ENCODE results near the gene ANXA5. TPM values are rescaled to one million over a fixed set of nuclear protein-coding genes. Genes with fewer than 3 reads are reported as not detected.
"Not testable (repeated sequence)": the region's sequence is repeated elsewhere in the genome, so short reads cannot be mapped to it uniquely, and the experiment has no call there.

The ANXA5 gene
- total and polyA plus RNA-seq, 2 experiments from 2014 or later, result 508 to 718 TPM

DNA sequence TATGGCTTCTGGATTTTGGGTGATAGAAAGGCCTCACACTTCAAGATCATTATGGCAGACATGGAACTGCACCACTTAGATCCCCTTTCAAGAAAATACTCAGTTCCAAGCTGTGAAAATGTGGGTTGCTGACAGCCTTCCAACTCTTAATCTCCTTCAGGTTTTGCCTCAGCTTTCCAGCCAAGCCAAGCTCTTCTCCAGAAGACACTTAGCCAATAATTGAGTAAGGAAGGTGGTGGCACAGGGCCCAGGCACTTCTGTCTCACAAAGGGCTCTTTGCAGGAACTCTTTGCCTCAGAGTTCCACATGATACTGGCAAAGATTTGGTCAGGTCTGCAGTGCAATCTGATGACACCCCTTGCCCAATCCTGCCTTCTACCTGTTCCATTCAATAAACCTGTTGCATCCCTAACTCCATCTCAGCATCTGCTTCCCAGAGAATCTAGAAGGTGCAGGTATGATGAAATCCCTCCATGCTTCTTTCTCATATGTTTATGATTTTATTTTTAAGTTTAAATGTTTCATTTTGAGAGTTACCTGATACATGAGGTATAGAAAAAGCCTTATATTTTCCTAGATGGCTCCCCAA, 30.6 kb downstream of the ANXA5 start:
- no peaks in the 10 kb centered on the region for H3K36me3 ChIP-seq (replicated peaks; ENCODE audit: insufficient read depth, low read depth)
- H2AFZ ChIP-seq, result no peak overlapping the region
- TF ChIP-seq EZH2phosphoT487 (IDR thresholded peaks at IDR 0.05; ENCODE audit: low read depth, severe bottlenecking, unreplicated experiment) (no peak), EZH2 (IDR thresholded peaks at IDR 0.05; ENCODE audit: borderline replicate concordance) (no peak)
- TF ChIP-seq, protein P1, sequence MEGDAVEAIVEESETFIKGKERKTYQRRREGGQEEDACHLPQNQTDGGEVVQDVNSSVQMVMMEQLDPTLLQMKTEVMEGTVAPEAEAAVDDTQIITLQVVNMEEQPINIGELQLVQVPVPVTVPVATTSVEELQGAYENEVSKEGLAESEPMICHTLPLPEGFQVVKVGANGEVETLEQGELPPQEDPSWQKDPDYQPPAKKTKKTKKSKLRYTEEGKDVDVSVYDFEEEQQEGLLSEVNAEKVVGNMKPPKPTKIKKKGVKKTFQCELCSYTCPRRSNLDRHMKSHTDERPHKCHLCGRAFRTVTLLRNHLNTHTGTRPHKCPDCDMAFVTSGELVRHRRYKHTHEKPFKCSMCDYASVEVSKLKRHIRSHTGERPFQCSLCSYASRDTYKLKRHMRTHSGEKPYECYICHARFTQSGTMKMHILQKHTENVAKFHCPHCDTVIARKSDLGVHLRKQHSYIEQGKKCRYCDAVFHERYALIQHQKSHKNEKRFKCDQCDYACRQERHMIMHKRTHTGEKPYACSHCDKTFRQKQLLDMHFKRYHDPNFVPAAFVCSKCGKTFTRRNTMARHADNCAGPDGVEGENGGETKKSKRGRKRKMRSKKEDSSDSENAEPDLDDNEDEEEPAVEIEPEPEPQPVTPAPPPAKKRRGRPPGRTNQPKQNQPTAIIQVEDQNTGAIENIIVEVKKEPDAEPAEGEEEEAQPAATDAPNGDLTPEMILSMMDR (IDR thresholded peaks at IDR 0.05; ENCODE audit: poor library complexity), result no peak
- H3K27ac ChIP-seq, result no peak overlapping the region
- no peaks in the 10 kb centered on the region for H3K9me2 ChIP-seq (replicated peaks; ENCODE audit: insufficient read depth)
- H3K27me3 ChIP-seq, result no peaks in the 10 kb centered on the region
- H3K79me2 ChIP-seq, result no peaks in the 10 kb centered on the region
- no peaks in the 10 kb centered on the region for H4K20me1 ChIP-seq (ENCODE audit: insufficient read depth, poor library complexity, severe bottlenecking)
- DNase-seq (ENCODE audit: low spot score), result no peak
- no peaks in the 10 kb centered on the region for H3K9me3 ChIP-seq (ENCODE audit: low read depth)
- H3K4me3 ChIP-seq, result no peak overlapping the region
- H3K4me1 ChIP-seq (ENCODE audit: insufficient read depth), result no peaks in the 10 kb centered on the region
- no peak overlapping the region for H3K4me2 ChIP-seq

DNA sequence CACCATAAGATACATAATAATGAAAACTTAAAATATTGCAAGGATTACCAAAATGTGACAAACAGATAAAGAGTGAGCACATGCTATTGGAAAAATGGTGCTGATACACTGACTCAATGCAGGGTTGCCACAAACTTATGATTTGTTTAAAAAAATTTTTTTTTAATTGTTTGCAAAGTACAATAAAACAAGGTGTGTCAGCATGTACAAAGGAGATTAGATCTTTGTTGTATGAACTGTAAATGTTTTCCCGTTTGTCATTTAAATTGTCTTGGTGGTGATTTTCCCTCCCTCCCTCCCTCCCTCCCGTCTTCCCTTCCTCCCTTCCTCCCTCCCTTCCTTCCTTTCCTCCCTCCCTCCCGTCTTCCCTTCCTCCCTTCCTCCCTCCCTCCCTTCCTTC, 31.4 kb downstream of the ANXA5 start:
- WGBS (ENCODE audit: low lambda C conversion rate, missing lambda C conversion rate), result 71% methylated on average over 1 of the region's 3 CpGs
- Histone ChIP-seq H3K4me3 (no peak overlapping the region), H2AFZ (no peak overlapping the region), H3K9me2 (replicated peaks; ENCODE audit: insufficient read depth) (no peaks in the 10 kb centered on the region), H3K4me1 (ENCODE audit: insufficient read depth) (no peaks in the 10 kb centered on the region), H3K27me3 (no peaks in the 10 kb centered on the region), H3K9me3 (ENCODE audit: low read depth) (no peaks in the 10 kb centered on the region), H3K79me2 (no peaks in the 10 kb centered on the region), H3K4me2 (no peak overlapping the region), H3K36me3 (replicated peaks; ENCODE audit: insufficient read depth, low read depth) (no peaks in the 10 kb centered on the region), H3K27ac (no peak overlapping the region), H4K20me1 (ENCODE audit: insufficient read depth, poor library complexity, severe bottlenecking) (no peaks in the 10 kb centered on the region)
- TF ChIP-seq, protein P1 (IDR thresholded peaks at IDR 0.05; ENCODE audit: poor library complexity), result no peak
- TF ChIP-seq EZH2phosphoT487 (IDR thresholded peaks at IDR 0.05; ENCODE audit: low read depth, severe bottlenecking, unreplicated experiment) (no peak), EZH2 (IDR thresholded peaks at IDR 0.05; ENCODE audit: borderline replicate concordance) (no peak)
- no peak for DNase-seq (ENCODE audit: low spot score)

DNA sequence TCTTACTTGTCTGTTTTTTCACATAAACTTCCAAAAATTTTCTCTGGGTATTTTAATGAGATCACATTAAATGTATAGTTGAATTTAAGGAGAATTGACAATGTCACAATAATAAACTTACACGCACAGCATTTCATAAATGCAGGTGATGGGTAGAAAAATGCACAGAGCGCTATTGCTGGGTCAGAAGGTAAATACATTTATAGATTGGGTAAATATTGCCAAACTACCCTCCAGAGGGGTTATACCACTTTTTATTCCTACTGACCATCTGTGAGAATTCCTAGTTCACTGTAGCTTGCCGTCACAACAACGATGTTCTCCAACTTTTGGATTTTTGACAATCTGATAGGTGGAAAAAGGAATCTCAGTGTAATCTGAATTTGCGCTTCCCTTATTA, 34.6 kb downstream of the ANXA5 start:
- H3K27ac ChIP-seq, result no peak overlapping the region
- no peak for DNase-seq (ENCODE audit: low spot score)
- 82% methylated on average over 5 of the region's 5 CpGs for WGBS (ENCODE audit: low lambda C conversion rate, missing lambda C conversion rate)
- no peaks in the 10 kb centered on the region for H4K20me1 ChIP-seq (ENCODE audit: insufficient read depth, poor library complexity, severe bottlenecking)
- no peaks in the 10 kb centered on the region for H3K36me3 ChIP-seq (replicated peaks; ENCODE audit: insufficient read depth, low read depth)
- no peaks in the 10 kb centered on the region for H3K9me2 ChIP-seq (replicated peaks; ENCODE audit: insufficient read depth)
- H2AFZ ChIP-seq, result no peak overlapping the region
- no peaks in the 10 kb centered on the region for H3K4me1 ChIP-seq (ENCODE audit: insufficient read depth)
- H3K9me3 ChIP-seq (ENCODE audit: low read depth), result no peaks in the 10 kb centered on the region
- H3K4me3 ChIP-seq, result no peak overlapping the region
- H3K27me3 ChIP-seq, result no peaks in the 10 kb centered on the region
- no peak overlapping the region for H3K4me2 ChIP-seq
- H3K79me2 ChIP-seq, result no peaks in the 10 kb centered on the region
- TF ChIP-seq EZH2 (IDR thresholded peaks at IDR 0.05; ENCODE audit: borderline replicate concordance), result no peak
- TF ChIP-seq, protein P1 (IDR thresholded peaks at IDR 0.05; ENCODE audit: poor library complexity), result no peak
- TF ChIP-seq EZH2phosphoT487 (IDR thresholded peaks at IDR 0.05; ENCODE audit: low read depth, severe bottlenecking, unreplicated experiment), result no peak

DNA sequence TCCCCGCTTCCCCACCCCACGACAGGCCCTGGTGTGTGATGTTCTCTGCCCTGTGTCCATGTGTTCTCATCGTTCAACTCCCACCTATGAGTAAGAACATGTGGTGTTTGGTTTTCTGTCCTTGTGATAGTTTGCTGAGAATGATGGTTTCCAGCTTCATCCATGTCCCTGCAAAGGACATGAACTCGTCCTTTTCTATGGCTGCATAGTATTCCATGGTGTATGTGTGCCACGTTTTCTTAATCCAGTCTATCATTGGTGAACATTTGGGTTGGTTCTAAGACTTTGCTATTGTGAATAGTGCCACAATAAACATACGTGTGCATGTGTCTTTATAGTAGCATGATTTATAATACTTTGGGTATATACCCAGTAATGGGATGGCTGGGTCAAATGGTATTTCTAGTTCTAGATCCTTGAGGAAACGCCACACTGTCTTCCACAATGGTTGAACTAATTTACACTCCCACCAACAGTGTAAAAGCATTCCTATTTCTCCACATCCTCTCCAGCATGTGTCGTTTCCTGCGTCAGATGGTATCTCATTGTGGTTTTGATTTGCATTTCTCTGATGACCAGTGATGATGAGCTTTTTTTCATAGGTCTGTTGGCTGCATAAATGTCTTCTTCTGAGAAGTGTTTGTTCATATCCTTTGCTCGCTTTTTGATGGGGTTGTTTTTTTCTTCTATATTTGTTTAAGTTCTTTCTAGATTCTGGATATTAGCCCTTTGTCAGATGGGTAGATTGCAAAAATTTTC, 36.4 kb downstream of the ANXA5 start:
- H3K27me3 ChIP-seq; H3K4me2 ChIP-seq; H3K36me3 ChIP-seq (replicated peaks; ENCODE audit: insufficient read depth, low read depth); H3K27ac ChIP-seq; H4K20me1 ChIP-seq (ENCODE audit: insufficient read depth, poor library complexity, severe bottlenecking); DNase-seq (ENCODE audit: low spot score); H2AFZ ChIP-seq; H3K9me3 ChIP-seq (ENCODE audit: low read depth); H3K4me3 ChIP-seq; H3K9me2 ChIP-seq (replicated peaks; ENCODE audit: insufficient read depth); H3K79me2 ChIP-seq; H3K4me1 ChIP-seq (ENCODE audit: insufficient read depth): not testable (repeated sequence)
- WGBS (ENCODE audit: low lambda C conversion rate, missing lambda C conversion rate), result 92% methylated on average over 10 of the region's 10 CpGs

Data from hepatocyte (in vitro differentiated cells).